ENCODE results near the gene ATF6B.

- TF ChIP-seq EP300 (IDR thresholded peaks at IDR 0.05; ENCODE audit: borderline replicate concordance) (no peak), REST (IDR thresholded peaks at IDR 0.05; ENCODE audit: low read depth) (no peak), RAD21 (IDR thresholded peaks at IDR 0.05; ENCODE audit: low read depth) (no peak), CREB1 (IDR thresholded peaks at IDR 0.05; ENCODE audit: low read depth) (no peak), TAF1 (IDR thresholded peaks at IDR 0.05; ENCODE audit: low read depth) (no peak), MAX (IDR thresholded peaks at IDR 0.05) (no peak), CEBPB (IDR thresholded peaks at IDR 0.05) (no peak), TCF12 (IDR thresholded peaks at IDR 0.05; ENCODE audit: low read depth) (no peak), TEAD4 (IDR thresholded peaks at IDR 0.05) (no peak), EGR1 (IDR thresholded peaks at IDR 0.05) (no peak), NFIC (IDR thresholded peaks at IDR 0.05) (no peak), USF1 (IDR thresholded peaks at IDR 0.05) (no peak), YY1 (IDR thresholded peaks at IDR 0.05; ENCODE audit: low read depth) (no peak)
These were observed 683 bp downstream of the ATF6B start for GRCh38 chr6:32127409-32127716.
